EH (cell line): ENCODE data around the gene COL4A3.

Experiments
- DNase-seq: peaks from one replicate; pipeline ENCODE4 v3.0.0-alpha.2; 2015; ENCODE audit warnings: low read depth

COL4A3 gene

GRCh38 chr2:227287771-227288170 is 123.3 kb downstream of the COL4A3 start:
- DNase-seq: no peak

- DNase-seq: no peak
Observed at GRCh38 chr2:227292314-227292713, 127.9 kb downstream of the COL4A3 start.

DNA sequence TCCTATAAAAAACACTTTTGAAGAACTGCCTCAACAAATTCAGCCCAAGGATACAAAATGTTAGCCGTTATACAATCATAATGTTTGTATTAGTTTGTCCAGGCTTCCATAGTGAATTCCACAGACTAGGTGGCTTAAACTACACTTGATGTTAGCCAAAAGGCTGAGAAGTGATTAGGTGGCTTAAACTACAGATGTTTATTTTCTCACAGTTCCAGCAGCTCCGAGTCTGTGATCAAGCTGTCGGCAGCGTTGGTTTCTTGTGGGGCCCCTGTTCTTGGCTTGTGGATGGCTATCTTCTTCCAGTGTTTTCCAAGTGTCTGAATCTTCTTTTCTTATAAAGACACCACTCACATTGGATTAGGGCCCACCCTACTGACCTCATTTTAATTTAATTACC is 129.1 kb downstream of the COL4A3 start:
- no peak for DNase-seq

DNA sequence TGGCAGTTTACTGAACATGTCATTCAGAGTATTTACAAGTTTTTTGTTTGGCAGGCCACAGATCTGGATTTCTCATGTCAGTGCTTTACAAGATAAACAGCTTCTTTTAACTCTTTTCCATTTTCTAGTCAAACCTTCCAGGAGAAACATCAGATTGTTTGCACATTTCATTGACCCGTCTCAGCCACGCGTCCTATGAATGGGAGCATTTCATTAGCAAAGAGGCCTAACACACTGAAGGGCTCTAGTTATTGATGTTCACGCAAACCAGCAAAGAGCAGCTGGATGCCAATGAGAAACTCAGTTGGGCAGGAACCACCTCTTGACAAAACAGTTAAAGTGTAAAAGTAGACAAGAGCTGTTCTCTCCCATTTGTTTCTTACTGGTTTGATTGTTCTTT is 131.4 kb downstream of the COL4A3 start:
- DNase-seq: no peak

GRCh38 chr2:227296671-227297405 is 132.4 kb downstream of the COL4A3 start:
- DNase-seq: no peak

DNA sequence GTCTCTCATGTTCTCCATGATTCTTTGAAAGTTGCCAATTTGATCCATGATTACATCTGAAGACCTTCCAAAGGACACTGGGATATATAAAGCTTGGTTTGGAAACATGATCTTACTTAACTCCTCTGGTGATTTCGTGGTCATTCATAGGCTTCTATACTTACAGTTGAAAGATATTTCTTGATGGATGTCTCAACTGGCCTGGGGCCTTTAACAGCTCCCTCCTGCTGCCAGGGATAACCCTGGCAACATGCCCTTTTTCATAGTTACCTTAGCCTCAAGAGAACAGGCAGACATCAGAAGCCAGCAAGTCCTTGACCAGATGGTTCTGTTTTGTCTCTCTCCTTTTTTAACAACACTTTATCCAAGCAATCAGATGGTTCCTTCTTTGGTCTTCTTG is 137.1 kb downstream of the COL4A3 start:
- no peak for DNase-seq

DNA sequence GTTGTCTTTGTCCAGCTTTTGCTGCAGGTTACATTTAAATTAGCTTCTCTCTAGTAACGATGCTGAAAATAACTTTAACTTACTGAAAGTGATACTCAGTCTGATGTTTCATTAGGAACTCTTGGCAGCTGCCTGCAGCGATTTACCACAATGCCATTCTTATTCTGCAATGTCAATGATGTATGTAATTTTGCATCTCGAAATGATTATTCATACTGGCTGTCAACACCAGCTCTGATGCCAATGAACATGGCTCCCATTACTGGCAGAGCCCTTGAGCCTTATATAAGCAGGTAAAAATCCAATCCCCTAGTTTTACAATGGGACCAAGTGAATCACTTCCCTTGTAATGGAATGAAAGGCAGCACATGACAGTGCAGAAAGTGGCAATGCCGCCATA is 144.4 kb downstream of the COL4A3 start:
- DNase-seq: no peak

GRCh38 chr2:227310756-227311110 is 146.3 kb downstream of the COL4A3 start:
- DNase-seq: no peak

- DNase-seq: no peak
Observed at GRCh38 chr2:227311861-227312506, 147.6 kb downstream of the COL4A3 start.

DNA sequence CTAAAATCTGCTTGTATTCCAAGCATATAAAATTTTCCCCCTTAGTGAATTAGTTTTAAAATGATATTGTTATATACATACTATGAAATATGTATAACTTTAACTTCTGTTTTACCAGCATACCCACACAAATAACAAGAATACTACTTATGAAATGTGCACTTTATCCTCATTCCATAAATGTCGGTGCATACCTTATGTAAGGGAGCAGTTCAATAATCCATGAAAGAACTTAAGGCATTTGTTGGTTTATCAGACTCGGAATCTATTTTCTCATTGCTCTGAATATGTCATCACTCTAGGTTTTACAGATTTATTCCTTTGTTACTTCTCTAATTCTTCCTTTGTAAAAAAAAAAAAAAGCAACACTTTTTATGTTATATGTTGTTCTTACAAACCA is 148.2 kb downstream of the COL4A3 start:
- no peak for DNase-seq

DNA sequence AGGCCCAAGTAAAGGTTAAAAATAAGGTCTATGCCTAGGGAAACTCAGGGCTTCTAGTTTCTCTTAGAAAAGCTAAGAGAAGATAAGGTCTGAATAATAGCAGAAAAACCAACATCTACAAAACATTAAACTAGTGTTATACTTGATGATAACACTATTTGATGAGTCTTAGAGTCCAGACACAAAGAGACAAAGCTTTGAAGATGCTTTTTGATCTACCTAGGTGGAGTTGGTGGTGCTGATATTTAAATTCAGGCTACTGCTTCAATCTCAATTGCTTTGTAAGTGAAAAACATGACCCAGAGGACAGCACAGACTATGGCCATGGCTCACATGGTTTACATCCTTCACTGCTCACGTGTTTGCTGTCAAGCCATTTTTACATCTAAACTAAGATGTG is 148.9 kb downstream of the COL4A3 start:
- DNase-seq: no peak

DNA sequence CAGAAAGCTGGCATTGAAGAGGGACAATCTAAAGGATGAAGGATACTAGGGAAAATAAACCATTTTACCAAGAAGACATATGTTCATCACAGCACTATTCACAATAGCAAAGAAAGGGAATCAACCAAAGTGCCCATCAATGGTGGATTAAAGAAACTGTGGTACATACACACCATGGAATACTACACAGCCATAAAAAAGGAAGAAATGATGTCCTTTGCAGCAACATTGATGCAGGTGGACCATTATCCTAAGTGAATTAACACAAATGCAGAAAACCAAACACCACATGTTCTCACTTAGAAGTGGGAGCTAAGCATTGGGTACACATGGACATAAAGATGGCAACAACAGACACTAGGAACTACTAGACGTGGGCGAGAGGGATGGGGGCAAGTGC is 153.4 kb downstream of the COL4A3 start:
- DNase-seq: no peak

DNA sequence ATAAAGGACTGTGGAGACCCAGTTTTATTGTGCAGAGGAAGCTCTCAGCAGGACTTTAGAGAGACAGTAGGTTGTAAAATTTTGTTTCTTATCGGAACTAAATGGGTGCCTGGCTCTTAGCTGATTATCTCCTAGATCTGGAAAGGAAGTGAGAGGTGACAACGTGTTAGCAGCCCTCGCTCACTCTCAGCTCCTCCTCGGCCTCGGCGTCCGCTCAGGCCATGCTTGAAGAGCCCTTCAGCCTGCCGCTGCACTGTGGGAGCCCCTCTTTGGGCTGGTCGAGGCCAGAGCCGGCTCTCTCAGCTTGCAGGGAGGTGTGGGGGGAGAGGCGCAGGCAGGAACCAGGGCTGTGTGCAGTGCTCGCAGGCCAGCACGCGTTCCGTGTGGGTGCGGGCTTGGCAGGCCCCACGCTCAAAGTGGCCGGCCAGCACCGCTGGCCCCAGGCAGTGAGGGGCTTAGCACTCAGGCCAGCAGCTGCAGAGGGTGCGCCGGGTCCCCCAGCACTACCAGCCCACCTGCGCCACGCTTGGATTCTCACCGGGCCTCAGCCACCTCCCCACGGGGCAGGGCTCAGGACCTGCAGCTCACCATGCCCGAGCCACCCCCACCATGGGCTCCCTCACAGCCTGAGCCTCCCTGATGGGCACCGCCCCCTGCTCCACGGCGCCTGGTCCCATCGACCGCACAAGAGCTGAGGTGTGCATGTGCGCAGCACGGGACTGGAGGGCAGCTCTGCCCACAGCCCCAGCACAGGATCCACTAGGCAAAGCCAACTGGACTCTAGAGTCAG is 156.1 kb downstream of the COL4A3 start:
- no peak for DNase-seq

- DNase-seq: no peak
Observed at GRCh38 chr2:227322530-227323205, 158.2 kb downstream of the COL4A3 start.

DNA sequence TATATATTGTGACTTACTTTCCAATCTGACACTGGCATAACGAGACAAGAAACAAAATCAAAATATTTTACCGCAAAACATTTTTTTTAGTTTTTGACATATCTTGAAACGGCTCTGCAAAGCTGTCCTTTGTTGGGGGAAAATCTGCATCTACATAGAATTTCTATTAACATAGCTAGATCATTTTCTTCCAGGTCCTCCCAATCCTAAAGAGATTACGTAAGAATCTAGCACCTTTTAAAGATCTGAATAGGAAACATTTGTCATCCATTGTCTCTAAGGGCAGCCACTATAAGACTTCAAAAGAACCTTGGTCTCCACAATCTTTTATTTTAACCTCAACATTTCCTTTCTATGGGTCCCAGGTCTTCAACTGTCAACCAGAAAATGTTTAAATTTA is 159.4 kb downstream of the COL4A3 start:
- DNase-seq: no peak

DNA sequence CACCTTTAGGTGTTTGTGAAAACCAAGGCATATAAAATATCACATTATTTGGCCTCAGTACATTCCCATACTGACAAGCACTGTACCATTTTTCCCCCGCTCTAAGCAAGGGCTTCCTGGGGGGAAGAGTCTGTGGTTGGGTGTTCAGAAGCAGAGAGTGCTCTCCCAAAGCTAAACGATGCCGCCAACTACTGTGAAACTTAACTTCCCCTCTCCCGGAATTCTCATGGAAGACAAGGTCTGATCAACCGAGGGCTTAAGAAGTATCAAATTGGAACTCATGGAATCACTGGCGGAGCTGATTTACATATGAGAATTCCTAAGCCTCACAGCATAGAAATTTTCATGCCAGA is 160.2 kb downstream of the COL4A3 start:
- no peak for DNase-seq

- peak; percentile 91 for DNase-seq
Observed at GRCh38 chr2:227324995-227325838, 160.8 kb downstream of the COL4A3 start, which contains the start of gene MFF. TSS of gene MFF (plus strand) at chr2:227325251. CDS start at chr2:227330666, 5,415 bp downstream.

GRCh38 chr2:227325839-227326195 is 161.4 kb downstream of the COL4A3 start:
- DNase-seq: peak; percentile 68

GRCh38 chr2:227326783-227327182 is 162.4 kb downstream of the COL4A3 start:
- no peak for DNase-seq

GRCh38 chr2:227335713-227336112 is 171.3 kb downstream of the COL4A3 start:
- no peak for DNase-seq

DNA sequence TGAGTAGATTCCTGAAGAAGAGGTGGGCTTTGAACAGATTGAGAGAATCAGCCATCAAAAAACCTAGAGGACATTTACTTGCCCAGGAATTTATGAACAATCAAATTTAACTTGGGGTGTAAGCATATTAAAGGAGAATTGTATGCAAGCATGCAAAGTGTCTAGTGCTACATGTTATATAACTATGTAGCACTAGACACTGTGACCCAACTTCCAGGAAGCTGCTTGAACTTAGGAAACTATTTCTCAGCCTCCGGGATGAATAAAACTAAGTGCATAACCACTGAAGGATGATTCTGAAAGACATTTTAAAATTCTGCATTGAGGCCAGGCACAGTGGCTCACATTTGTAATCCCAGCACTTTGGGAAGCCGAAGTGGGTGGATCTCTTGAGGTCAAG is 173.0 kb downstream of the COL4A3 start:
- DNase-seq: no peak

DNA sequence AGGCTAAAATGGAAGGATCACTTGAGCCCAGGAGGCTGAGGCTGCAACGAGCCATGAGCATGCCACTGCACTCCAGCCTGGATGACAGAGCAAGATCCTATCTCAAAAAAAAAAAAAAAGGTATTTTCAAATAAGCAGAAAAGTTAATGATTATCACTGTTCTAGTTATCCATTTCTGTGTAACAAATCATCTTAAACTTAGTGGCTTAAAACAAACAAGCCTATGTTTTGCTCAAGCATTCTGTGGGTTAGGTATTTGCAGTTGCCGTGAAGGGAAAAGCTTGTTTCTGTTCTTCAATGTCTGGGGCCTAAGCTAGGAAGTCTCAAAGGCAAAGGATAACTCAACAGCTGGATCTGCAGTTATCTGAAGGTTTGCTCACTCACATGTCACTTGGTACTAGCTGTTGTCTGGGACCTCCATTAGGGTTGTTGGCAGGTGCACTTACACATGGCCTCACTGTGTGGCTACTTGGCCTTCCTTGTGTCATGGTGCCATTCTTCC is 174.7 kb downstream of the COL4A3 start:
- DNase-seq: no peak
